NT2/D1 (cell line): ENCODE measurements around the gene HMG20B.

ENCODE experiments used
- DNase-seq: peaks from one replicate; pipeline ENCODE4 v3.0.0-alpha.2; 2011; ENCODE audit warnings: low read depth, low spot score
- H3K27me3 ChIP-seq: 2 replicates; pipeline ENCODE4 v1.6.0; 2011; ENCODE audit warnings: mild to moderate bottlenecking; ENCODE audit not compliant: insufficient read length, insufficient read depth
- H3K36me3 ChIP-seq: 2 replicates; pipeline ENCODE4 v1.6.1; 2011; ENCODE audit warnings: mild to moderate bottlenecking, low read length, mixed read lengths; ENCODE audit not compliant: insufficient read depth, insufficient read length
- H3K4me1 ChIP-seq: 2 replicates; pipeline ENCODE4 v1.5.1; 2011; ENCODE audit not compliant: insufficient read depth, insufficient read length
- H3K4me3 ChIP-seq: 2 replicates; pipeline ENCODE4 v1.5.1; 2011; ENCODE audit warnings: low read depth; ENCODE audit not compliant: insufficient read length
- H3K9ac ChIP-seq: 2 replicates; pipeline ENCODE4 v1.6.0; 2011; ENCODE audit warnings: low read depth; ENCODE audit not compliant: insufficient read length
- H3K9me3 ChIP-seq: 2 replicates; pipeline ENCODE4 v1.5.1; 2011; ENCODE audit warnings: mild to moderate bottlenecking, low read length; ENCODE audit not compliant: insufficient read depth
- SUZ12 ChIP-seq: IDR thresholded peaks from 2 replicates; pipeline ENCODE4 v1.6.1; 2011; ENCODE audit not compliant: insufficient read length, insufficient read depth; ENCODE audit errors: extremely low read depth
- YY1 ChIP-seq: IDR thresholded peaks from 2 replicates; pipeline ENCODE4 v1.6.1; 2011; ENCODE audit not compliant: insufficient read length, insufficient read depth
- ZNF274 ChIP-seq: IDR thresholded peaks from 2 replicates; pipeline ENCODE4 v1.6.1; 2011; ENCODE audit warnings: mild to moderate bottlenecking, low read depth, low read length

HMG20B gene

GRCh38 chr19:3605770-3606169 is 33.0 kb downstream of the HMG20B start:
- Histone ChIP-seq H3K9ac (peak overlapping the region; percentile 58), H3K27me3 (peaks cover 18% of the 10 kb centered on the region), H3K4me3 (peak overlapping the region; percentile 64), H3K4me1 (peaks cover 13% of the 10 kb centered on the region), H3K9me3 (no peaks in the 10 kb centered on the region), H3K36me3 (peaks cover 15% of the 10 kb centered on the region)
- TF ChIP-seq SUZ12 (no peak), ZNF274 (no peak), YY1 (no peak)
- DNase-seq, result no peak

- peaks cover 13% of the 10 kb centered on the region for H3K4me1 ChIP-seq
- no peaks in the 10 kb centered on the region for H3K9me3 ChIP-seq
- TF ChIP-seq YY1, result no peak
- TF ChIP-seq ZNF274, result no peak
- TF ChIP-seq SUZ12, result no peak
- H3K9ac ChIP-seq, result peak overlapping the region; percentile 58
- DNase-seq, result no peak
- H3K4me3 ChIP-seq, result peak overlapping the region; percentile 64
- peaks cover 19% of the 10 kb centered on the region for H3K36me3 ChIP-seq
- peaks cover 18% of the 10 kb centered on the region for H3K27me3 ChIP-seq
Measured at GRCh38 chr19:3606174-3606689, 33.5 kb downstream of the HMG20B start.

GRCh38 chr19:3606690-3607289 is 34.0 kb downstream of the HMG20B start, which contains the start of gene TBXA2R:
Gene TBXA2R, minus strand, starts transcription at chr19:3606875. Its CDS starts 6,241 bp downstream, at chr19:3600634.
- DNase-seq, result no peak
- peaks cover 18% of the 10 kb centered on the region for H3K27me3 ChIP-seq
- H3K4me1 ChIP-seq, result peaks cover 13% of the 10 kb centered on the region
- H3K36me3 ChIP-seq, result peaks cover 25% of the 10 kb centered on the region
- no peaks in the 10 kb centered on the region for H3K9me3 ChIP-seq
- peak within 1 kb of the TSS; percentile 74 for H3K9ac ChIP-seq
- no peak for TF ChIP-seq ZNF274
- TF ChIP-seq YY1, result no peak
- H3K4me3 ChIP-seq, result peak within 1 kb of the TSS; percentile 64

- peaks cover 32% of the 10 kb centered on the region for H3K36me3 ChIP-seq
- H3K4me3 ChIP-seq, result peak overlapping the region; percentile 64
- DNase-seq, result no peak
- no peak for TF ChIP-seq SUZ12
- TF ChIP-seq ZNF274, result no peak
- no peak for TF ChIP-seq YY1
- peaks cover 18% of the 10 kb centered on the region for H3K27me3 ChIP-seq
- H3K9ac ChIP-seq, result peak overlapping the region; percentile 74
- H3K9me3 ChIP-seq, result no peaks in the 10 kb centered on the region
- peaks cover 13% of the 10 kb centered on the region for H3K4me1 ChIP-seq
Measured at GRCh38 chr19:3607303-3608078, 34.7 kb downstream of the HMG20B start.

- TF ChIP-seq YY1, result no peak
- TF ChIP-seq SUZ12, result no peak
- no peak for TF ChIP-seq ZNF274
- Histone ChIP-seq H3K27me3 (peaks cover 18% of the 10 kb centered on the region), H3K4me3 (no peak overlapping the region), H3K9me3 (no peaks in the 10 kb centered on the region), H3K36me3 (peaks cover 38% of the 10 kb centered on the region), H3K4me1 (peaks cover 13% of the 10 kb centered on the region), H3K9ac (peak overlapping the region; percentile 51)
- no peak for DNase-seq
Measured at GRCh38 chr19:3608079-3608641, 35.4 kb downstream of the HMG20B start.

GRCh38 chr19:3608750-3609322 is 36.1 kb downstream of the HMG20B start:
- TF ChIP-seq SUZ12 (no peak), ZNF274 (no peak)
- DNase-seq, result no peak
- H3K9ac ChIP-seq, result no peak overlapping the region

More at GRCh38 chr19:3608750-3609322, 36.1 kb downstream of the HMG20B start:
- no peaks in the 10 kb centered on the region for H3K9me3 ChIP-seq
- H3K4me1 ChIP-seq, result peaks cover 8% of the 10 kb centered on the region
- H3K36me3 ChIP-seq, result peaks cover 45% of the 10 kb centered on the region
- no peak overlapping the region for H3K4me3 ChIP-seq
- peaks cover 18% of the 10 kb centered on the region for H3K27me3 ChIP-seq
